Nucleus accumbens (tissue), 56 donors: ENCODE measurements around the gene ASNSD1.

Experiments used
- DNase-seq, 56 donors: peaks; one replicate each; lab custom pipeline; 2025; lab: John Stamatoyannopoulos, UW

The ASNSD1 gene

DNA sequence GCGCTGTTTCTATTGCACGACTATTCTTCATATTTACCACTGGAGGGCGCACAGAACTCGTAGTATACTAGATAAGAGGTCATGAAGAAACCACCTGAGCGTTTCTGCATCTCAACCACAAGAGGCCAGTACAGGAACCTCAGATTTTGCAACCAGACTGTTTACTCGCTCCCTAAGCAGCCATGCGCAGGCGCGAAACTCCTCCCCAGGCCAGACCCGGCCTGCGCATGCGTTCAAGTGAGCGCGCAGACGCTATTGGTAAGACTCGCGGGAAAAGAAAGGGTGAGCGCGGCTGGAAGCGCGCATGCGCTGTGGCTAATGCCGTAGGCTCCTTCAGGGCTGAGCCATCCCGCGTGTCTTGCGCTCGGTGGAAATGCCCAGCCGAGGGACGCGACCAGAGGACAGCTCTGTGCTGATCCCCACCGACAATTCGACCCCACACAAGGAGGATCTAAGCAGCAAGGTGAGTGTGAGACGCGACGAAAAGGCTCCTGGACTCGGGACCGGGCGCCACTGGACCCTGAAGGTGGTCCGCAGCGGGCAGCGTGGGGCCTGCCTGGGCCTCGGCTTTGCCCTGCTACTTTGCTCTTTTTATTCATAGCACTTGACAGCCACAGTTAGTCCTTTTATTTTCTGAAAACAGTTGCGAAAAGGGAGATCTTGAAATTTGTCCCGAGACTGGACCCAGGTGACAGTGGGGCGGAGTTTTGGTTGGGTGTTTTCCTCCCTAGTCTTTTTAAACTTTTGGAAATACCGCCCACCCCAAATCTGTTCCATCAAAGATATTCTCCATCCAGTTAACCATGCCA, at the start of gene ASNSD1:
TSS of gene ASNSD1 (plus strand) at position 312 of the 809 bp plus-strand sequence. CDS start 4,674 bp downstream, outside the sequence.
- DNase-seq, result peak; percentile 65 to 98 (median 94)

DNA sequence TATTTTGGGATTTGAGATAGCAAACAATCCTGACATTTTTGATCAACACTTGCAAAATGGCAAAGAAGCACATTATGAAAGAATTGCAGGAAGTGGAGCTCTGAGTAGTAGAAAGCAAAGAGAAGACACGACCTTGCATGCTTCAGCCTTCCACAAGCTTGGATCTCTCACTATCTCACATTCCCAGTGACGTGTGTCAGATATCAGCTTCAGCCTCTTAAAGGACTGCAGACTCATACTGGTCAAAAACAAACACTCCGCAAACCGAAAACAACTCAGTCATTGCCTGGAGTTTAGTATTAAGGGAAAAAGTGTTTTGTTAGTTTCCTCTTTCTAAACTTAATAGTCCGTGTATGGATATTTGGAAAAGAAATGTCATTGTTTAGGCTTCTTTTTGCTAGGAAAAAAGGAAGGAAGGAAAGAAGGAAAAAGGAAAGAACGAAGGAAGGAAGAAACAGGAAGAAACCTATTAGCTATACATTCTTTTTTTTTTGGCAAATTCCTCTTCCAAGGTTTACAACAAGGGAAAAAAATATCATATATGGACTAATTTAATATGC, 48.1 kb upstream of the ASNSD1 start:
- no peak for DNase-seq

DNA sequence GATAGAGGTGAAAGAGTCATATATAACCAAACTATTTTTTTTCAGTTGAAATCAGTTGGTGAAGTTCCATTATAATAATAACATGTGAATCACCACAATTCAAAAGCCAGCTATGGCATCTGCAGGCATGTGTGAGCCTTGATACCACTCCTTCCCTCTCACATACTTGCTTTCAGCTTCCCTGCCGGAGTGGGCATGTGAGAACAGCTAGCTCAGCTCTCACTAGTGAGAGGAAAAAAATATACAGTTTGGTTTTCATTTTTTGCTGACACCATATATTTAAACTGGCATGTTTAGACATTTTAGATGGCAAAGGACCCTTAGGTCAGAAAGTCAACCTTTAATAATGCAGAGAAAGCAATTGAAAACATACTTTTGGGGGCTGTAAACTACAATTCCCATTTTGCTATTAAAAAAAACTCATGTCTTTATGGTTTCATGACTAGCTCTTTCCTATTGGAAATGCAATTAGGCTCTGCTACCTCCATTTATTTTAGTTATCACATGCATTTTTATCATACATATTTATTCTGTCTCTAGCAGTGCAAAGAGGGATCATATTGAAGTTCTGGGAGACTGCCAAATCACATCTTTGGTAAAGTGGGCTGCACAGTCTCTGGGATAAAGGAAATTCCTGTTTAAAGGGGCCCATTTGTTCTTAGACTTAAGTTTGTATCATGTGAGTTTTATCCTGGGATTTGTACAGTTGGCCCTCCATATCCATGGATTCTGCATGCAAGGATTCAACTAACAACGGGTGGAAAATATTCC, 47.4 kb upstream of the ASNSD1 start:
- DNase-seq, result no peak

- DNase-seq, result no peak
These were observed 46.7 kb upstream of the ASNSD1 start for GRCh38 chr2:189614585-189614984.

DNA sequence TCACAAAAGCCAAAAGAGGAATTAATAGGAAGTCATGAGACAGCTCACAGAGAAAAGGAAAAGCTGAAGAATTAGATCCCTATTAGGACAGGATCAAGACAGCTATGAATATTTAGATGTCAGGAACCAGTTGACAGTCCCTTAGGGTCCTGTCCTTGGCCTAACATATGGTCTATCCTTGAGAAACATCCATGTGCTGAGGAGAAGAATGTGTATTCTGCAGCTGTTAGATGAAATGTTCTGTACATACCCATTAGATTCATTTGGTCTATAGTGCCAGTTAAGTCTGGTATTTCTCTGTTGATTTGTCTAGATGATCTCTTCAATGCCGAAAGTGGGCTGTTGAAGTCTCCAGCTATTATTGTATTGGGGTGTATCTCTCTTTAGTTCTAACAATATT, 43.1 kb upstream of the ASNSD1 start:
- DNase-seq, result no peak

GRCh38 chr2:189621781-189622180, 39.5 kb upstream of the ASNSD1 start:
- no peak for DNase-seq

- DNase-seq, result no peak
These were observed 38.2 kb upstream of the ASNSD1 start for GRCh38 chr2:189623049-189623448.

GRCh38 chr2:189624648-189625355, 36.5 kb upstream of the ASNSD1 start:
- DNase-seq, result no peak

GRCh38 chr2:189625636-189626035, 35.6 kb upstream of the ASNSD1 start:
- no peak for DNase-seq

DNA sequence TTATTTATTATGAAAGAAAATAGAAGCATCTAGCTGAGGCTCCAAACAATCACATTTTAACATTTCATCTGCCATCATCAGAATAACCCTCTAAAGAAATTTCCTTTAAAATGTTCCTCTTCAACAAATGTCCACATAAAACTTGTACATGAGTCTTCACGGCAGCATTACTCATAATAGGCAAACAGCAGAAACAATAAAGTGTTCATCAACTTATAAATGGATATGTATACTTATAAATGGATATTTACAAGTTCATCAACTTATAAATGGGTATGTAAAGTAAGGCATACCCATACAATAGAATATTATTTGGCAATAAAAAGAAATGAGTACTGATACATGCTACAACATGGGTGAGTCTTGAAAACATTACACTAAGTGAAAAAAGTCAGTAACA, 33.5 kb upstream of the ASNSD1 start:
- no peak for DNase-seq

DNA sequence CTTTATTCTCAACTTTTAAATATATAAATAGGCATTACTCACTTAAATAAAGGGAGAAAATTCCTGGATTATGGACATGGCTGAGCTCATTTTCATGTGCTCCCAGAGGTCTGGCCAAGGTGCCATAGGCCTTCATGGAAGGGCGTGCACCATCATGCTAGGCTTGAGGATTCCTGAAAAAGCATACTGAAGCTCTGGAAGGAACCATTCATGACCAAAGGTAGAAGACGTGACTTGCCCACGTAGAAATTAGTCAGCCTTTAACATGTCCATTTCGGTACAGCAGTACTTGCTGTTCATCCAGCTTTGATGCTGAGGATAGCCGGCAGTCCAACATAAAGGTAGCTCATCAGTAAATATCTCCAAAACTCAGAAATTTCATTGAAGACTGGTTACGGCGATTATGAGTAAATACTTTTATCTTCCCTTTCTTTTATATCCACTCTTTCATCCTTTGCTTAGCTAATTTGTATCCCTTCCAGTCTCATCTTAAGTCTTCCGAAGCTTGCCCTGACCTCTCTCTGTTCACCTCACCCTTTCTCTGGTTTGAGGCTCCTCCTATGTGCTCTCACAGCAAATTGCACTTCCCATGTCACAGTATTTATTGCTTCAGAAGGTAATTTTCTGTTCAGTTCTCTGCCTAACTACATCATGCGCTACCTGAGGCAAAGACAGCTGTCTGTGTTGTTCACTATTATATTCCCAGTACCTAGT, 32.3 kb upstream of the ASNSD1 start:
- DNase-seq, result no peak

DNA sequence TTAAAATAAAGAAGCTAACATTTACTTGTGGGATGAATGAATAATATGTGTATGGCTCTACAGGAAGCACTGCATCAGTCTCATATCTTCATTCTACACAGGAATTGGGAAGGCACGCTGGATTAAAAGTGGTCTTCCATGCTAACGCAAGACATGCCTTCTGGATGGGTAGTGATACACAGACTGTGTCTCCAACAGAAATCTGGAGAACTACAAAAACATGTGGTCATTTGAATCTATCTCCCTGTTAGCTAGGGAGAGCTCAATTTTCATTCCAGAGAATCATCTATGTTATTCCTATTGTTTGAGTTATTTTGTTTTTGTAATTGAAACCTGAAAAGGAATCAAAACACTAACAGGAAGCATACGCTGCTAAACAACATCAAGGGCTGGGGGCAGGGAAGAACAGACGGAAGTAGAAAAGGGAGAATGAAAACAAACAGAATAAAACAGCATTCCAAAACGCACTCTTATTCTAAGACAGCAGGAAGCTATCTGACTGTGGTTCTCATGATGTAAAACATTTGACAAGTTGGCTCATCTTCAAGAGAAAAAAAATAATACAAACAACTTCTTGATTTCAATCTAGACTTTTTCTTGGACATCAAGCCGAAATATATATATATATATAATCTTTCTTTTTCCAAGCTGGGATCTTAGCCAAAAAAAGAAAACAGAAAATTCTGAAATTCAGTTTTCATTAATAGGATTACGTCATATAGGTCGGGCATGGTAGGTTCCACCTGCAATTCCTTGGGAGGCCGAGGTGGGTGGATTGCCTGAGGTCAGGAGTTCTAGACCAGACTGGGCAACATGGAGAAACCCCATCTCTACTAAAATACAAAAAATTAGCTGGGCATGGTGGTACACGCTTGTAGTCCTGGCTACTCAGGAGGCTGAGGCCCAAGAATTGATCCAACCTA, 31.5 kb upstream of the ASNSD1 start:
- no peak for DNase-seq

DNA sequence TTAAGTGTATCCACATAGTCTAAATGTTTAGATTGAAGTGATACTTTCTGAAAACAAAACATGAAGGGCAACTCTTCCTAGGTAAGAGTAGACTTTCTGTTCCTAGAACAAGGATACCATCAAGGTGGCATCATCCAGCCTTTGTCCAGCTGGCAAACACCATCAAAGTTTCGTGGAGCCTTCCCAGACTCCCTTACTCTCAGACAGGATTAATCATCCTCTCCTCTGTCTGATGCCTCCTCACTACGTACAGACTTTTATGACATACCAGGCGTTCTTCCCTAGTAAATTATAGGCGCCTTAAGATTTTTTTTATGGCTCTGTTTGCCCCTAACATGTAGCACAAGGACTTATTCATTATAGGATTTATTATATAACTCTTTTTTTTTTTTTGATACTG, 29.4 kb upstream of the ASNSD1 start:
- DNase-seq, result no peak

GRCh38 chr2:189633392-189633811, 27.9 kb upstream of the ASNSD1 start:
- no peak for DNase-seq

- DNase-seq, result no peak
These were observed 25.9 kb upstream of the ASNSD1 start for GRCh38 chr2:189635353-189635752.

GRCh38 chr2:189638301-189639006, 22.8 kb upstream of the ASNSD1 start:
- DNase-seq, result no peak

GRCh38 chr2:189639007-189639609, 22.2 kb upstream of the ASNSD1 start:
- no peak for DNase-seq

DNA sequence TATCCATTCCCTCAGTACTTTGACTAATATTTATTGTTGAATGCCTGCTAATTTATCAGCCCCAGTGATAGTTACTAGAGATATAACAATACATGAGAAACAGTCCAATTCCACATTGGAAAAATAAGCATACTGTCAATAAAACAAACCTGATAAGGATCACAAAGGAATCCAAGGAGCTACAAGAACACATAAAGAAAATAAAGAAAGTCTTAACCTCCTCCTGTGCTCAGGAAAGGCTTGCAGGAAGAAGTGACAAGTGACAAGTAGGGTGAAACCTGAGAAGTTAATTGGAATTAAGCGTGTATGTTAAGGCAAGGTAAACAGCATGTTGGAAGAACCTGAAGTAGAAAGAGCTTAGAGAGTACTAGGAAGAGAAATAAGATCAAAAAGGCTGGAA, 20.3 kb upstream of the ASNSD1 start:
- no peak for DNase-seq
